ENCODE results near the gene CDH4. TPM values are rescaled to one million over a fixed set of nuclear protein-coding genes. Genes with fewer than 3 reads are reported as not detected.
A peak's percentile ranks its signal among the peaks of the same experiment; 100 is the strongest.

The CDH4 gene
- total and polyA plus RNA-seq, 2 of the 8 experiments (the other 6 are each of a cell fraction or from before 2014, with no cell fraction given): 4.3 to 7.9 TPM

DNA sequence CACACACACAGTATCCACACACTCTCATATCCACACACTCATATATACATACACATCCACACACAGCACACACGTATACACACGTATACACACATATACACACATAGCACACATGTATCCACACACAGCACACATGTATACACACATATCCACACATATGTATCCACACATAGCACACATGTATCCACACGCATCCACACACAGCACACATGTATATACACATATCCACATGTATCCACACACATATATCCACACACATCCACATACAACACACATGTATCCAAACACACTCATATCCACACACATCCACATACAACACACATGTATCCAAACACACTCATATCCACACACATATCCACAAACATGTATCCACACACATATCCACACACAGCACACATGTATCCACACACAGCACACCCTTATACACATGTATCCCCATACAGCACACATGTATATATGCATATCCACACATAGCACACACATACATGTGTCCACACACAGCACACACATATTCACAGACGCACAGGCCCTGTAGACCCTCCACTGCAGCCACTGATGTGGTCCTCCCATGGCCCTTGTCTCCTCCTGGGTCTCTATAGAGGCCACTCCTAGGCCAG, 172.1 kb downstream of the CDH4 start:
- 0 out of 2 replicates have a peak overlapping the region, but pooled peaks have one; percentile 34 for H2BK20ac ChIP-seq (ENCODE audit: low read length)
- H3K36me3 ChIP-seq (ENCODE audit: control insufficient read depth in 2 of 4, insufficient read depth in 4 of 4, low read length in 3 of 4): no peaks in the 10 kb centered on the region
- TF ChIP-seq TAF7 (optimal IDR thresholded peaks at IDR 0.05; ENCODE audit: borderline replicate concordance, low read depth, low read length) (no peak), CHD1 (IDR thresholded peaks at IDR 0.05; ENCODE audit: low read depth, low read length) (no peak), JUN (IDR thresholded peaks at IDR 0.05; ENCODE audit: low read depth, low read length) (no peak), CTBP2 (IDR thresholded peaks at IDR 0.05; ENCODE audit: borderline replicate concordance, insufficient read depth, insufficient read length, low read length) (no peak), SP2 (IDR thresholded peaks at IDR 0.05; ENCODE audit: low read length) (no peak), TEAD4 (IDR thresholded peaks at IDR 0.05; ENCODE audit: low read depth, low read length) (no peak)
- H3K4ac ChIP-seq (replicated peaks; ENCODE audit: insufficient read length, low read depth, low read length): peak overlapping the region; percentile 44
- no peak overlapping the region for H2BK120ac ChIP-seq (replicated peaks; ENCODE audit: low read depth, low read length)
- no peak overlapping the region for H3K4me2 ChIP-seq (ENCODE audit: insufficient read depth in 1 of 2, low read depth in 2 of 2, low read length in 2 of 2)
- peak overlapping the region; percentile 96 for H2AK5ac ChIP-seq (ENCODE audit: low read depth, low read length)
- H4K91ac ChIP-seq (replicated peaks; ENCODE audit: insufficient read length, low read length): no peak overlapping the region
- peaks cover 0 to 9% (median 7%) of the 10 kb centered on the region in 4 experiments; a peak in 5 of 7 replicates for H3K4me1 ChIP-seq (replicated peaks in 1 of 4; ENCODE audit: control insufficient read depth in 3 of 4, insufficient read depth in 4 of 4, low read length in 3 of 4)
- peak overlapping the region; percentile 98 for H2BK15ac ChIP-seq (ENCODE audit: low read length)
- H4K8ac ChIP-seq (ENCODE audit: extremely low read depth, insufficient read depth, low read length): no peak overlapping the region
- no peak overlapping the region for H3K4me3 ChIP-seq (ENCODE audit: extremely low read depth in 1 of 4, insufficient read depth in 2 of 4, low read depth in 3 of 4, low read length in 4 of 4)
- H3K27ac ChIP-seq (ENCODE audit: low read depth, low read length): no peak overlapping the region
- no peak overlapping the region for H3K23ac ChIP-seq (ENCODE audit: insufficient read length)
- no peaks in the 10 kb centered on the region for H3K79me1 ChIP-seq (ENCODE audit: low read depth, low read length)
- H3K79me2 ChIP-seq (ENCODE audit: control insufficient read depth in 1 of 2, insufficient read depth in 2 of 2, low read length in 2 of 2): no peaks in the 10 kb centered on the region
- no peak overlapping the region for H2AFZ ChIP-seq (ENCODE audit: low read length)
- WGBS, 2 experiments (ENCODE audit: extremely low coverage in 1 of 2, insufficient coverage in 1 of 2, insufficient read length in 1 of 2, insufficient replicate concordance in 2 of 2, low coverage in 1 of 2, low lambda C conversion rate in 2 of 2, missing lambda C conversion rate in 1 of 2): 90% methylated on average over 4 of the region's 4 CpGs; no CpG with 5 or more reads in 1 of the 2 experiments
- DNase-seq (ENCODE audit: low read depth in 1 of 2, low spot score in 2 of 2) (no peak), FAIRE-seq (no peak)
- H3K9me3 ChIP-seq (ENCODE audit: insufficient read depth in 2 of 2, low read depth in 1 of 2, low read length in 1 of 2): no peaks in the 10 kb centered on the region; a peak in 1 of 4 replicates
- peaks cover 5% of the 10 kb centered on the region; the same call in 1 of the 2 replicates for H3K23me2 ChIP-seq (ENCODE audit: low read depth, low read length)
- POLR2A ChIA-PET (ENCODE audit: partially characterized antibody): no interaction called here
- no peak overlapping the region for H3K18ac ChIP-seq (ENCODE audit: extremely low read depth, low read length)
- H3K56ac ChIP-seq (replicated peaks; ENCODE audit: insufficient read length, low read depth, low read length): no peak overlapping the region
- H4K5ac ChIP-seq (ENCODE audit: insufficient read length, low read depth, low read length): no peak overlapping the region
- H2BK12ac ChIP-seq (ENCODE audit: low read depth, low read length): peak overlapping the region; percentile 72; the same call in 1 of the 2 replicates
- no peak overlapping the region for H3K14ac ChIP-seq (ENCODE audit: insufficient read length)
- H4K20me1 ChIP-seq (replicated peaks in 1 of 2; ENCODE audit: control insufficient read depth in 1 of 2, insufficient read depth in 2 of 2, low read length in 2 of 2): peaks cover 0 to 5% of the 10 kb centered on the region in 2 experiments
- CTCF ChIA-PET (ENCODE audit: partially characterized antibody): no interaction called here
- H3K9ac ChIP-seq (replicated peaks in 1 of 4; ENCODE audit: extremely low read depth in 1 of 4, low read depth in 3 of 4, low read length in 3 of 4): no peak overlapping the region
- 0 out of 2 replicates have a peak overlapping the region, but pooled peaks have one; percentile 11 for H2BK5ac ChIP-seq (ENCODE audit: low read depth, low read length)
- peaks cover 0 to under 1% (median 0%) of the 10 kb centered on the region in 4 experiments; a peak in 3 of 7 replicates for H3K27me3 ChIP-seq (replicated peaks in 1 of 4; ENCODE audit: control insufficient read depth in 3 of 4, extremely low read depth in 1 of 4, insufficient read depth in 3 of 4, low read length in 3 of 4)

Measured in H1 (cell line).